ENCODE measurements around the gene C8A. TPM values are rescaled to one million over a fixed set of nuclear protein-coding genes. Genes with fewer than 3 reads are reported as not detected.

C8A gene
- total and polyA plus RNA-seq, 2 of the 8 experiments (the other 6 are each of a cell fraction or from before 2014, with no cell fraction given), result not detected

DNA sequence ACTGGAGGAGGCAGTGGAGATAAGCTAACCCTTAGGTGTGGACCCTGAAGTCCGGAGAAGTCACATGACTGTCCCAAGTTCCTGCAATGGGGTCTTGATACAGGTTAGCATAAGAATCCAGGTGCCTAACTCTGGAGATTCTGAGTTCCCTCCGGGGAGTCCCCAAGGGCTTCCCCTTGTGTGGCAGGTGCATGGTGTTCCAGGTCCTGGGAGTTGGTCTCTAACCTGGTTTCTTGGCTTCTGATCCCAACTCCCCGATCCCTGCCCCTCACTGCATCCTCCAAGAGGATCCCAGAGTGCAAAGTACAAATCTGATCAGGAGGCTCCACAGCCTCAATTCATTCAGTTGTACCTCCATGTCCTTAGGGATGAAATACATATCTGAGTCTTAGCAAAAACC, 9.3 kb upstream of the C8A start:
- Histone ChIP-seq H2AK5ac (ENCODE audit: low read depth, low read length) (no peak overlapping the region), H3K23me2 (ENCODE audit: low read depth, low read length) (no peaks in the 10 kb centered on the region), H3K27me3 (replicated peaks in 1 of 4; ENCODE audit: control insufficient read depth in 3 of 4, extremely low read depth in 1 of 4, insufficient read depth in 3 of 4, low read length in 3 of 4) (no peaks in the 10 kb centered on the region), H2AFZ (ENCODE audit: low read length) (no peak overlapping the region), H2BK15ac (ENCODE audit: low read length) (no peak overlapping the region), H3K23ac (ENCODE audit: insufficient read length) (no peak overlapping the region), H3K18ac (ENCODE audit: extremely low read depth, low read length) (no peak overlapping the region), H3K27ac (ENCODE audit: low read depth, low read length) (no peak overlapping the region), H4K5ac (ENCODE audit: insufficient read length, low read depth, low read length) (no peak overlapping the region), H3K4ac (replicated peaks; ENCODE audit: insufficient read length, low read depth, low read length) (no peak overlapping the region), H3K36me3 (ENCODE audit: control insufficient read depth in 2 of 4, insufficient read depth in 4 of 4, low read length in 3 of 4) (no peaks in the 10 kb centered on the region), H2BK5ac (ENCODE audit: low read depth, low read length) (no peak overlapping the region), H3K14ac (ENCODE audit: insufficient read length) (no peak overlapping the region), H3K4me1 (replicated peaks in 1 of 4; ENCODE audit: control insufficient read depth in 3 of 4, insufficient read depth in 4 of 4, low read length in 3 of 4) (peaks cover 0 to 13% (median 9%) of the 10 kb centered on the region in 4 experiments; a peak in 3 of 7 replicates), H3K4me2 (ENCODE audit: insufficient read depth in 1 of 2, low read depth in 2 of 2, low read length in 2 of 2) (no peak overlapping the region), H3K9ac (replicated peaks in 1 of 4; ENCODE audit: extremely low read depth in 1 of 4, low read depth in 3 of 4, low read length in 3 of 4) (no peak overlapping the region), H4K20me1 (replicated peaks in 1 of 2; ENCODE audit: control insufficient read depth in 1 of 2, insufficient read depth in 2 of 2, low read length in 2 of 2) (no peaks in the 10 kb centered on the region), H3K56ac (replicated peaks; ENCODE audit: insufficient read length, low read depth, low read length) (no peak overlapping the region), H3K79me1 (ENCODE audit: low read depth, low read length) (no peaks in the 10 kb centered on the region), H3K79me2 (ENCODE audit: control insufficient read depth in 1 of 2, insufficient read depth in 2 of 2, low read length in 2 of 2) (no peaks in the 10 kb centered on the region), H4K8ac (ENCODE audit: extremely low read depth, insufficient read depth, low read length) (no peak overlapping the region), H4K91ac (replicated peaks; ENCODE audit: insufficient read length, low read length) (no peak overlapping the region), H2BK12ac (ENCODE audit: low read depth, low read length) (no peak overlapping the region), H2BK120ac (replicated peaks; ENCODE audit: low read depth, low read length) (no peak overlapping the region), H3K9me3 (ENCODE audit: insufficient read depth in 2 of 2, low read depth in 1 of 2, low read length in 1 of 2) (no peaks in the 10 kb centered on the region), H2BK20ac (ENCODE audit: low read length) (no peak overlapping the region), H3K4me3 (ENCODE audit: extremely low read depth in 1 of 4, insufficient read depth in 2 of 4, low read depth in 3 of 4, low read length in 4 of 4) (no peak overlapping the region)
- no peak for FAIRE-seq
- no peak for TF ChIP-seq BCL11A (IDR thresholded peaks at IDR 0.05; ENCODE audit: low read depth in 2 of 2, low read length in 2 of 2)
- TF ChIP-seq RXRA (IDR thresholded peaks at IDR 0.05; ENCODE audit: insufficient read depth, low read depth, low read length), result no peak
- TF ChIP-seq, protein P1, sequence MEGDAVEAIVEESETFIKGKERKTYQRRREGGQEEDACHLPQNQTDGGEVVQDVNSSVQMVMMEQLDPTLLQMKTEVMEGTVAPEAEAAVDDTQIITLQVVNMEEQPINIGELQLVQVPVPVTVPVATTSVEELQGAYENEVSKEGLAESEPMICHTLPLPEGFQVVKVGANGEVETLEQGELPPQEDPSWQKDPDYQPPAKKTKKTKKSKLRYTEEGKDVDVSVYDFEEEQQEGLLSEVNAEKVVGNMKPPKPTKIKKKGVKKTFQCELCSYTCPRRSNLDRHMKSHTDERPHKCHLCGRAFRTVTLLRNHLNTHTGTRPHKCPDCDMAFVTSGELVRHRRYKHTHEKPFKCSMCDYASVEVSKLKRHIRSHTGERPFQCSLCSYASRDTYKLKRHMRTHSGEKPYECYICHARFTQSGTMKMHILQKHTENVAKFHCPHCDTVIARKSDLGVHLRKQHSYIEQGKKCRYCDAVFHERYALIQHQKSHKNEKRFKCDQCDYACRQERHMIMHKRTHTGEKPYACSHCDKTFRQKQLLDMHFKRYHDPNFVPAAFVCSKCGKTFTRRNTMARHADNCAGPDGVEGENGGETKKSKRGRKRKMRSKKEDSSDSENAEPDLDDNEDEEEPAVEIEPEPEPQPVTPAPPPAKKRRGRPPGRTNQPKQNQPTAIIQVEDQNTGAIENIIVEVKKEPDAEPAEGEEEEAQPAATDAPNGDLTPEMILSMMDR (IDR thresholded peaks at IDR 0.05; ENCODE audit: control extremely low read depth in 1 of 3, insufficient read depth in 1 of 3, low read depth in 1 of 3, low read length in 3 of 3), result no peak
- peak; percentile 73; the same call in 1 of the 2 replicates for TF ChIP-seq TCF12 (IDR thresholded peaks at IDR 0.05; ENCODE audit: low read depth, low read length)
- no peak for TF ChIP-seq KDM4A (IDR thresholded peaks at IDR 0.05; ENCODE audit: low read depth, low read length, severe bottlenecking)
- TF ChIP-seq NANOG (IDR thresholded peaks at IDR 0.05; ENCODE audit: insufficient read depth, low read depth, low read length, poor library complexity, severe bottlenecking), result no peak
- CTCF ChIA-PET (ENCODE audit: partially characterized antibody), result interaction anchor here (1.0 to 1.2 kb wide), 2 partner anchors 8 to 123 kb away, joined by 3 to 4 read pairs; no protein-coding TSS in a partner anchor
- POLR2A ChIA-PET (ENCODE audit: partially characterized antibody), result no interaction called here
- 84% methylated on average over 3 of the region's 3 CpGs; no CpG with 5 or more reads in 1 of the 2 experiments for WGBS, 2 experiments (ENCODE audit: extremely low coverage in 1 of 2, insufficient coverage in 1 of 2, insufficient read length in 1 of 2, insufficient replicate concordance in 2 of 2, low coverage in 1 of 2, low lambda C conversion rate in 2 of 2, missing lambda C conversion rate in 1 of 2)
- DNase-seq (ENCODE audit: low read depth in 1 of 2, low spot score in 2 of 2), result no peak

Measured in H1 (cell line).